GM12892 (cell line): Measurements from ENCODE around the gene APOBEC4.
A peak's percentile ranks its signal among the peaks of the same experiment; 100 is the strongest.

Experiments used
- DNase-seq: peaks from one replicate; pipeline ENCODE4 v3.0.0; 2011; ENCODE audit not compliant: insufficient read length
- FAIRE-seq: peaks from 2 replicates; lab custom pipeline; 2011; peaks lifted over from hg19 to GRCh38; lab: Jason Lieb, UNC
- POLR2A ChIP-seq: IDR thresholded peaks from 2 replicates; pipeline ENCODE4 v1.6.1; 2011; ENCODE audit warnings: low read depth, low read length, control low read depth
- POLR2AphosphoS5 ChIP-seq: IDR thresholded peaks from 2 replicates; pipeline ENCODE4 v1.6.1; 2011; ENCODE audit warnings: low read depth, low read length, control low read depth
- TAF1 ChIP-seq: IDR thresholded peaks from 2 replicates; pipeline ENCODE4 v1.6.1; 2011; ENCODE audit warnings: low read depth, mild to moderate bottlenecking, control low read depth, low read length, borderline replicate concordance

The APOBEC4 gene

DNA sequence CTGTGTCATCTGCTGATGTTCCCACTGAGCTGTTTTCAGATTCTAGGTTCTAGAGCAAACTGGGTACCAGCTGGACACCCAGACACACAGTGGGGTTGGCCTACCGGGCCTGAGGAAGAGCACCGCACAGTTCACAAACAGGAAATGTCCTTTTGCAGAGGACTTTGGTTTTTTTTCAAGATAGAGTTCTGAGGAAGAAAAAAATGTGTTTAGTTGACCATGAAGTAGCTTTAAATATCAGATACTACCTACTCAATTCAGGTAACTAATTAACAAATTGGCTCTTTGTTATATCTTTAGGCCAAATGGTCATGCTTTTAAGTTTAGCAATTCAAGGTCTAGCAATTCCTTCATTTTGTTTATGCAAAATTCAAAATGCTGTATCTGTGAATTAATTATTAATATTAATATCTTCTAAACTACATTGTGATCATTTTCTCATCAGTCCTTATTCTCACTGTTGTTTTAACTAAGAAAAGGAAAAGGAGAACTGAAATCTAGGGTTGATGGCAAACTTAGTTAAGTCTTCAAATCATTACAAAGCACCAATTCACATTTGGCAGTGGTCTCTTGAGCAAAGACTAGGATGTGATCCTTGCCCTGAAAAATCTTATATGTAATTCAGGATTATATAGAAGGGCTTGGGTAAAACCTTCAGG, 45.7 kb downstream of the APOBEC4 start:
- TF ChIP-seq POLR2AphosphoS5 = no peak
- TF ChIP-seq TAF1 = no peak
- TF ChIP-seq POLR2A = no peak
- DNase-seq (no peak), FAIRE-seq (no peak)

DNA sequence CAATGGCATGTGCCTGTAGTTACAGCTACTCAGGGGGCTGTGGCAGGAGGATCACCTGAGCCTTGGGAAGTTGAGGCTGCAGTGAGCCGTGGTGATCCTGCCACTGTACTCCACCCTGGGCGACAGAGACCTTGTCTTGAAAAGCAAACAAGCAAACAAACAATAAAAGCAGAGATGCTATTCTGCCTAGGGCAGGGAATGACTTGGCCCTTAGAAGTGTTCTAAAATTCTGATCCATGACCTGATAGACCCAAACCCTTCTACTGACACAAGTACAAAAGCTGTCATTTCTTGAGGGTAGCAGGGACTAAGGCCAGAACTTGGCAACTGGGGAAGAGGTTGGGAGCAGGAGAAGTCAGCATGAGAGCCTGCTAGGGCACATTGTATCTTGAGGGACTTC, 47.2 kb downstream of the APOBEC4 start:
- DNase-seq (no peak), FAIRE-seq (no peak)
- TF ChIP-seq POLR2A = no peak
- TF ChIP-seq TAF1 = no peak
- no peak for TF ChIP-seq POLR2AphosphoS5

DNA sequence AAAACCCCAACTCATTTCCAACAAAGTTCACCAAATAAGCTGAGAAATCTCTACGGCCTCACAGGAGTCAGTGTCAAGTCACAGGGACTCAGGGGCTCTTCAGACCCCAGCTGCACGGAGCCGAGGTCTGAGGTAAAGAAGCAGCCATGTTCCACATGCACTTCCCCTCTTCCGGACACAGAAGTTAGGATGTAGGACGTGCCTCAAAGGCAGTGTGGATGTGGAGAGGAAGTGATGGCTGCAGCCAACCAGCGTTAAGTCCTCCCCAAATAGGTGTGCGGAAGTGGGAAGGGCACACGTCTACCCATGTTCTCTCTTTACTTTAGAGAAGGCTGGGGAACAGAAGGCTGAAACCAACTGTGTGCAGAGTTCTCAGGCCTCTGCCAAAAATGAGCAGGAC, 48.3 kb downstream of the APOBEC4 start:
- no peak for FAIRE-seq
- DNase-seq = no peak
- TF ChIP-seq POLR2A = no peak
- TF ChIP-seq TAF1 = no peak
- TF ChIP-seq POLR2AphosphoS5 = peak; percentile 50; the same call in 1 of the 2 replicates

DNA sequence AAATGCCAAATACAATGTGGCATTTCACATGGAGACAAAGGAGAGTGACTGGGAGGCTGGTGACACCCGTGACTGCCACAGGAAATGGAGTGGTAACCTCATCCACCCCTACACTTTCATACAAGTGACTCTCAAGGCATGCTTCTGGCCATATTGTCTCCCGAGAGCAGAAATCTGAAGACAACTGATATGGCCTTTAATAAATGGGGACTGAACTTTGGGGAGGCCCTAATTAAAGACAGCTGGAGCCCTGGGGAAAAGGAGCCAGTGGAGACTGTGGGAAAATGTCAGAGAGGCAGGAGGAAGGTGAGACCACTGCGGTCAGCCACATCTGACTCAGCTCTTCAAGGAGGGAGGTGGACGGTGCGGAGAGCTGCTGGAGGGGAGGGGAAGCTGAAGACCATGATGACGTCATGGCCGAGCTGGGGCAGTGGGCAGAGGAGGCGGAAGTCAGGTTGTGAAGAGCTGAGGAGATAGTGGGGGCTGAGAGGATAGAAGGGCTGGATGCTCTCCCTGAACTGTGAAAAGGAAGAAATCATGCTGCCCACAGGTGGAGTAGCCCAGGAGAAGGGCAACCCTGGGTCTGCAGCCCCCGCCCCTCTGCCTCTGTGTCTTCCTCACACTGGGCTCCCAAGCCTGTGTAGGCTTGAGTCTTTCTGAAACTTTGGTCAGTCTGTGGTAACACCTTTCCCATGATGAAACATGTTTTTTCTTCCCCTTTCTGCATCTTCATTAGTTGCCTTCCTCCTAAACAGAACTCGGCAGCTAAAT, 48.9 kb downstream of the APOBEC4 start:
- peak; percentile 93 for FAIRE-seq
- no peak for DNase-seq
- TF ChIP-seq POLR2A (peak; percentile 48; the same call in 1 of the 2 replicates), POLR2AphosphoS5 (peak; percentile 33; the same call in 1 of the 2 replicates), TAF1 (no peak)

DNA sequence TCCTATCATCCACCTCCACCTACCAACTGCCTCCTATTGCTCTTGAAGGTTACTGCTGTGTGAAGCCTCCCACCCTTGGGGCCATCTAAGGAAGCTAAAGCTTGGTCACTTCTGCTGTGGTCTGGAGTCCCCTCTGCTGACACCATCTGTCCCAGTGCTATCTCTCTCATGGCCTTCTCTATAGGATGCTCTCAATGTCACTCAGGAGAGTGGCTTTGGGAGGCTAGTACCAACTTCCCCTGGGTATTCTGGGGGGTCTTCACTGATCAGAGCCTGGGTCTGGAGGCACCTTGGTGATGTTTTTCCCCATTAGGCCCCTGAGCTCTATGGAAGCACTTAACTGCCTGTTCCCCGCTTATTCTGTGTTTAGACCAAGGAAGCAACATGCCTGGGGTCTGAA, 50.6 kb downstream of the APOBEC4 start:
- TF ChIP-seq TAF1 = no peak
- TF ChIP-seq POLR2AphosphoS5 = no peak
- TF ChIP-seq POLR2A = no peak
- FAIRE-seq = no peak
- no peak for DNase-seq

DNA sequence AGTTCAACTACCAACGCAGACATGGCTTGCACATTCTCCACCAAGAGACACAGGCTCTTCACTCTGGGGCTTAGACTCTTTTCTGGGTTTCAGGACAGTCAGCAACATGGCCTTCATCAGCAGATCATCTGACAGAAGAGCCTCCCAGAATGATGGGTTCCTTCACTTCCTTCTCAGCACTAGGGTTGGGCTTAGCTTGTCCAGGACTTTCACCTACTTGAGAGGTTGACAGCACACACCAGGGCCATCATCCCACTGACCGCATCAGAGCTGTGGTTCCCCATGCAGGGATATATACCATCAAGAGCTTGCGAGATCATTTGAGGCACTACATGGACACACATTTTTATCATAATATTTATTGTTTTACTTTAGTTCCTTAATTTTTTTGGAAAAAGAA, 52.5 kb downstream of the APOBEC4 start:
- DNase-seq (no peak), FAIRE-seq (no peak)
- TF ChIP-seq POLR2A (no peak), TAF1 (no peak), POLR2AphosphoS5 (no peak)

DNA sequence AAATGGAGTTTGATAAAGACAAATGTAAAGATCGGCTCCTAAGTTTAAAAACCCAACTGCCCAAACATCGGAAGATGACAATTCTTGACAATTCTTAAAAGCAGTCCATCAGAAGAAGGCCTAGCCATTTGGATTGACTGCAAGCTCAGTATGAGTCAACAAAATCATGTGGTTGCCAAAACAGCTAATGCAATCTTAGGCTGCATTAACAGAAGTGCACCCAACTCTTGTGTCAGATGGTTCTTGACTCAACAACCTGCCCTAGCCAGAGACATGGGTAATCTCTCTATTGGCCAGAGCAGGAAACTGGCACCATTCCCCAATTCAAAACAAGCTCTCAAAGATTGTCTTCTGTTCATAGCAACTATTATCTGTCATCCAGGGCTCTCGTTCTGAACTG, 53.0 kb downstream of the APOBEC4 start:
- FAIRE-seq (no peak), DNase-seq (no peak)

DNA sequence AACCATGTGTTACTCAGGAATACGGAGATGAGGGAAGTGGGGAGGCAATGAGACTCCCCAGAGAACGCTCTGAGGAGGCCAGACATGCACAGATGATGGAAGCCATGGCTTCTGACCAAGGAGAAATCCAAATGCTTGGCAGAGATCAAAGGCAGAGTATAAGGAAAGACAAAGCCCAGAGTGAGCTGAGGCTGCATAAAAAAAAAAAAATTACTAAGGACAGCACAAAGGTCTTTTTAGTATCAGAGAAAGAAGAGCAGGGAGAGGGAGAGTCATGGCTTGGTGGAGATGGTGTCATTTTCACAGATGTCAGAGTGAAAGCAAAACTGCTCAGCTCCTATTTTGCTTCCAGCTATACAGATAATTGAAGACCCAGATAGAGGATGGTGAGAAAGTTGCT, 54.7 kb downstream of the APOBEC4 start:
- TF ChIP-seq POLR2AphosphoS5 = no peak
- TF ChIP-seq POLR2A = no peak
- no peak for TF ChIP-seq TAF1
- DNase-seq (no peak), FAIRE-seq (no peak)

More for the DNA sequence above, 53.0 kb downstream of the APOBEC4 start:
- TF ChIP-seq POLR2AphosphoS5 (no peak), POLR2A (no peak), TAF1 (no peak)

DNA sequence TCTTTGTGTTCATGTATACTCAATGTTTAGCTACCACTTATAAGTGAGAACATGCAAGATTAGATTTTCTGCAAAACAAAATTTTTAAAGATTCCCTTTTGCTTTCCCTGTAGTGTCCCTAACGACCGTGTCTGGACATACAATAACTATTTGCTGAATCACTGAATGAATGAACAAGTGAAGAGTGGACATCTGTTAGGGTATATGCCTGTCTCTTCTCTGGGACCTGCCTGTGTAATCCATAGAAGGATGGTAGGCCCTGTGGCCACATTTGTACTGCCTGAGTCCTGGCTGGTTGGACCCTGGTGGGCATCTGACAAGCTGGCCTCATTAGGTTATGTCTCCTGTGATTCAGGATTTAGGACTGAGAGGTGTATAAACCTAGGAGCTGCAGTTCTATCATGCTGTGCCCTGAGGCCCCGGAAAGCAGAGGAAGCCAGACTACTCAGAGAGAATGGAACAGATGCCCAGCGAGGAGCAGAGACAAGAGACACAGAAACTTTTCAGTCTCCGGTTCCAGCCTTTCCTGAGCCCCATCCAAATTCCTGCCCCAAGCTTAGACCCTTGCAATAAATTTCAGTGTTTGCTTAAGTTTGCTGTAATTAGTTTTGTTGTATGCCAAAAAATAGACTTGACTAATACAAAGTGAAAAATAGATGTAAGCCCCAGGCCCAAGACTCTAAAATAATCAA, 55.3 kb downstream of the APOBEC4 start:
- FAIRE-seq (no peak), DNase-seq (no peak)
- TF ChIP-seq POLR2AphosphoS5 = no peak
- TF ChIP-seq POLR2A = no peak
- TF ChIP-seq TAF1 = no peak

DNA sequence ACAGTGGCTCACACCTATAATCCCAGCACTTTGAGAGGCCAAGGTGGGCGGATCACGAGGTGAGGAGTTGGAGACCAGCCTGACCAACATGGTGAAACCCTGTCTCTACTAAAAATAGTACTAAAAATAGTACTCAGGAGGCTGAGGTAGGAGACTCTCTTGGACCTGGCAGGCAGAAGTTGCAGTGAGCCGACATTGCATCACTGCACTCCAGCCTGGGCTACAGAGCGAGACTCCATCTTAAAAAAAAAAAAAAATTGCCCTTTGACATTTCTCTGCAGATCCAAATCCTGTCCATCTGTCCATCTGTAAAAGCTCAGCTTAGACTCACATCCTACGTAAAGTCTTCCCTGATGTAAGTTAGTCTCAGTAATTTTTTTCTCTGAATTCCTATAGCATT, 56.6 kb downstream of the APOBEC4 start:
- DNase-seq (no peak), FAIRE-seq (no peak)
- TF ChIP-seq TAF1 (no peak), POLR2A (no peak), POLR2AphosphoS5 (no peak)
